GM12875 (cell line): Measurements from ENCODE around the gene ZMIZ1.

Source experiments
- H3K4me3 ChIP-seq: one replicate; pipeline ENCODE4 v1.5.1; 2011; ENCODE audit warnings: low read depth, low read length, control low read depth
- CTCF ChIP-seq: IDR thresholded peaks from 2 replicates; pipeline ENCODE4 v1.5.1; 2011; ENCODE audit warnings: low read depth, mild to moderate bottlenecking, control low read depth, inconsistent platforms, low read length, moderate library complexity, borderline replicate concordance; ENCODE audit not compliant: insufficient read depth

Gene ZMIZ1

GRCh38 chr10:79027147-79028055 is 41.4 kb upstream of the ZMIZ1 start:
- H3K4me3 ChIP-seq: no peak overlapping the region
- no peak for TF ChIP-seq CTCF

GRCh38 chr10:79028056-79028430 is 40.7 kb upstream of the ZMIZ1 start:
- TF ChIP-seq CTCF: no peak
- H3K4me3 ChIP-seq: no peak overlapping the region

GRCh38 chr10:79028451-79029010 is 40.2 kb upstream of the ZMIZ1 start:
- TF ChIP-seq CTCF: no peak
- no peak overlapping the region for H3K4me3 ChIP-seq

- no peak for TF ChIP-seq CTCF
- no peak overlapping the region for H3K4me3 ChIP-seq
Observed at GRCh38 chr10:79029478-79030390, 39.0 kb upstream of the ZMIZ1 start.

GRCh38 chr10:79030705-79031104 is 38.1 kb upstream of the ZMIZ1 start:
- no peak for TF ChIP-seq CTCF
- no peak overlapping the region for H3K4me3 ChIP-seq

GRCh38 chr10:79031723-79032122 is 37.0 kb upstream of the ZMIZ1 start:
- no peak for TF ChIP-seq CTCF

More at GRCh38 chr10:79031723-79032122, 37.0 kb upstream of the ZMIZ1 start:
- H3K4me3 ChIP-seq: no peak overlapping the region
